Ishikawa (cell line): ENCODE measurements around the gene LRRC8C.

Experiments used
- CEBPB ChIP-seq: IDR thresholded peaks from 2 replicates; pipeline ENCODE4 v1.6.1; 2012
- CREB1 ChIP-seq: IDR thresholded peaks from 2 replicates; pipeline ENCODE4 v1.6.1; 2012; ENCODE audit warnings: low read depth
- EP300 ChIP-seq: IDR thresholded peaks from 2 replicates; pipeline ENCODE4 v1.6.1; 2012; ENCODE audit warnings: borderline replicate concordance
- NFIC ChIP-seq: IDR thresholded peaks from 2 replicates; pipeline ENCODE4 v1.6.1; 2012
- RAD21 ChIP-seq: IDR thresholded peaks from 2 replicates; pipeline ENCODE4 v1.6.1; 2012; ENCODE audit warnings: low read depth
- REST ChIP-seq: IDR thresholded peaks from 2 replicates; pipeline ENCODE4 v1.6.1; 2012; ENCODE audit warnings: low read depth, mild to moderate bottlenecking
- TAF1 ChIP-seq: IDR thresholded peaks from 2 replicates; pipeline ENCODE4 v1.6.1; 2012; ENCODE audit warnings: low read depth, mild to moderate bottlenecking
- TCF12 ChIP-seq: IDR thresholded peaks from 2 replicates; pipeline ENCODE4 v1.6.1; 2012; ENCODE audit warnings: low read depth
- YY1 ChIP-seq: IDR thresholded peaks from 2 replicates; pipeline ENCODE4 v1.6.1; 2012; ENCODE audit warnings: low read depth
- TF ChIP-seq, protein P1 (sequence below): IDR thresholded peaks from 2 replicates; pipeline ENCODE4 v1.6.1; 2012

- TF ChIP-seq, protein P1, sequence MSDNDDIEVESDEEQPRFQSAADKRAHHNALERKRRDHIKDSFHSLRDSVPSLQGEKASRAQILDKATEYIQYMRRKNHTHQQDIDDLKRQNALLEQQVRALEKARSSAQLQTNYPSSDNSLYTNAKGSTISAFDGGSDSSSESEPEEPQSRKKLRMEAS: no peak
- TF ChIP-seq TAF1 (no peak), CREB1 (no peak), EP300 (no peak), REST (no peak), RAD21 (no peak), TCF12 (no peak), YY1 (no peak), CEBPB (no peak), NFIC (no peak)
Observed at GRCh38 chr1:89602871-89603404, 30.0 kb upstream of the LRRC8C start.
